Measurements from ENCODE around the gene PTCHD1.

Gene PTCHD1

GRCh38 chrX:23334848-23335599 is at the start of gene PTCHD1:
PTCHD1 (plus strand) TSS chrX:23334849; CDS start chrX:23334876, 27 bp downstream.
- in situ Hi-C loops (cut with MboI; ENCODE audit: low pct_unique_long_range_greater_than_20kb, low sequenced_read_pairs, unreplicated experiment) = no loop called here
- TF ChIP-seq CTCF (IDR thresholded peaks at IDR 0.05; ENCODE audit: extremely low read depth, insufficient read depth, missing control alignments) = no peak
- DNase-seq (ENCODE audit: low spot score) = peak; percentile 23

GRCh38 chrX:23286731-23287130 is 47.9 kb upstream of the PTCHD1 start:
- in situ Hi-C loops (cut with MboI; ENCODE audit: low pct_unique_long_range_greater_than_20kb, low sequenced_read_pairs, unreplicated experiment) = no loop called here
- DNase-seq (ENCODE audit: low spot score) = no peak
- no peak for TF ChIP-seq CTCF (IDR thresholded peaks at IDR 0.05; ENCODE audit: extremely low read depth, insufficient read depth, missing control alignments)

GRCh38 chrX:23287191-23287725 is 47.4 kb upstream of the PTCHD1 start:
- in situ Hi-C loops (cut with MboI; ENCODE audit: low pct_unique_long_range_greater_than_20kb, low sequenced_read_pairs, unreplicated experiment) = no loop called here
- TF ChIP-seq CTCF (IDR thresholded peaks at IDR 0.05; ENCODE audit: extremely low read depth, insufficient read depth, missing control alignments) = no peak
- no peak for DNase-seq (ENCODE audit: low spot score)

- DNase-seq (ENCODE audit: low spot score) = no peak
- in situ Hi-C loops (cut with MboI; ENCODE audit: low pct_unique_long_range_greater_than_20kb, low sequenced_read_pairs, unreplicated experiment) = no loop called here
- no peak for TF ChIP-seq CTCF (IDR thresholded peaks at IDR 0.05; ENCODE audit: extremely low read depth, insufficient read depth, missing control alignments)
These were observed 42.2 kb upstream of the PTCHD1 start for GRCh38 chrX:23292354-23292987.

GRCh38 chrX:23292988-23293651 is 41.5 kb upstream of the PTCHD1 start:
- no peak for TF ChIP-seq CTCF (IDR thresholded peaks at IDR 0.05; ENCODE audit: extremely low read depth, insufficient read depth, missing control alignments)
- in situ Hi-C loops (cut with MboI; ENCODE audit: low pct_unique_long_range_greater_than_20kb, low sequenced_read_pairs, unreplicated experiment) = no loop called here
- DNase-seq (ENCODE audit: low spot score) = no peak

GRCh38 chrX:23304881-23305280 is 29.8 kb upstream of the PTCHD1 start:
- in situ Hi-C loops (cut with MboI; ENCODE audit: low pct_unique_long_range_greater_than_20kb, low sequenced_read_pairs, unreplicated experiment) = no loop called here
- DNase-seq (ENCODE audit: low spot score) = no peak
- no peak for TF ChIP-seq CTCF (IDR thresholded peaks at IDR 0.05; ENCODE audit: extremely low read depth, insufficient read depth, missing control alignments)
